HG03175 (cell line): ENCODE measurements around the gene NRBF2.
A peak's percentile ranks its signal among the peaks of the same experiment; 100 is the strongest.
"Not testable (repeated sequence)": the region's sequence is repeated elsewhere in the genome, so short reads cannot be mapped to it uniquely, and the experiment has no call there.

ENCODE experiments used
- ATAC-seq: cut with Tn5 transposase; IDR thresholded peaks from one replicate; pipeline ENCODE4 v1.9.1; 2021; ENCODE audit warnings: mild to moderate bottlenecking, moderate library complexity; ENCODE audit not compliant: unreplicated experiment

The NRBF2 gene

DNA sequence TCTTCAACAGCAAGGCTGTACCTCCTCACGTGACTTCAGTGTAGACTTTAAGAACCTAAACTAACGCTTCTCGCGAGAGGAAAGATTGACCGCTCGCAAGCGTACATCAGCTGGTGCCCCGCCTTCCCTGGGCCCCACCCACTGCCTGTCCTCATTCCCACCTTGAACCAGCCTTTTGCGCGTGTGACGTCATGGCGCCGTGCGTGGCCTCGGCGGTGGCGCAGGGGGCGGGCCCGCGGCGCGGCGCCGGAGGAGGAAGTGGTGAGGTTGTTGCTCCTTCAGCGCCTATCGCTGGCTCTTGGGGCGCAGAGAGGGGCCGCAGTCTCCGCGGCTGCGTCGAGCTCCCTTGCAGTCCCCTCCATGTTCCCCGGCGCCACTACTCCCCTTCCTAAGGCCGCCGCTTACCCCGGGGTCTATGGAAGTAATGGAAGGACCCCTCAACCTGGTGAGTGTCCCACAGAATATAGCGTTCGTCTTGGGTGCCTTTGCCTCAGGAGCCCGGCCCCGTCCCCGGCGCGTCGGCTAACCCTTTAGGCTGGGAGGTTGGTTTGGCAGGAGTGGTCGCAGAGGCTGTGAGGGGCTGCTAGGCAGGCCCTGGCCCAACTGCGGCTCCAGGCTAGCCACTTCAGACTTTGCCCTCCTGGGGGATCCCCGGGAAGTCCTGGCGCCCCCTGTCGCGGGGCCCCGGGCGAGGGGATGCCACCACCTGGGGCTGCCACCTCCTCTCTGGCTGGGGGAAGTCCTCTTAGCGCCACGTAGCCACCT, at the start of gene NRBF2:
Gene NRBF2 (plus strand): TSS at position 273 of the 765 bp plus-strand sequence. CDS start 143 bp downstream, at position 416.
- ATAC-seq, result peak; percentile 95

DNA sequence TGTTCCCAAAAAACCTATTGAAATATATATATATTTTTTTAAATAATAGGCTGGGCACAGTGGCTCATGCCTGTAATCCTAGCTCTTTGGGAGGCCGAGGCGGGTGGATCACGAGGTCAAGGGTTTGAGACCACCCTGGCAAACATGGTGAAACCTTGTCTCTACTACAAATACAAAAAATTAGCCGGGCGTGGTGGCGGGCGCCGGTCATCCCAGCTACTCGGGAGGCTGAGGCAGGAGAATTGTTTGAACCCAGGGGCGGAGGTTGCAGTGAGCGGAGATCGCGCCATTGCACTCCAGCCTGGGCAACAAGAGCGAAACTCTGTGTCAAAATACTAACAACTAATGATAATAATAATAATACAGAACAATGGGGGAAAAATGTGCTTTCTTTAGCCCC, 49.7 kb upstream of the NRBF2 start:
- ATAC-seq, result not testable (repeated sequence)

DNA sequence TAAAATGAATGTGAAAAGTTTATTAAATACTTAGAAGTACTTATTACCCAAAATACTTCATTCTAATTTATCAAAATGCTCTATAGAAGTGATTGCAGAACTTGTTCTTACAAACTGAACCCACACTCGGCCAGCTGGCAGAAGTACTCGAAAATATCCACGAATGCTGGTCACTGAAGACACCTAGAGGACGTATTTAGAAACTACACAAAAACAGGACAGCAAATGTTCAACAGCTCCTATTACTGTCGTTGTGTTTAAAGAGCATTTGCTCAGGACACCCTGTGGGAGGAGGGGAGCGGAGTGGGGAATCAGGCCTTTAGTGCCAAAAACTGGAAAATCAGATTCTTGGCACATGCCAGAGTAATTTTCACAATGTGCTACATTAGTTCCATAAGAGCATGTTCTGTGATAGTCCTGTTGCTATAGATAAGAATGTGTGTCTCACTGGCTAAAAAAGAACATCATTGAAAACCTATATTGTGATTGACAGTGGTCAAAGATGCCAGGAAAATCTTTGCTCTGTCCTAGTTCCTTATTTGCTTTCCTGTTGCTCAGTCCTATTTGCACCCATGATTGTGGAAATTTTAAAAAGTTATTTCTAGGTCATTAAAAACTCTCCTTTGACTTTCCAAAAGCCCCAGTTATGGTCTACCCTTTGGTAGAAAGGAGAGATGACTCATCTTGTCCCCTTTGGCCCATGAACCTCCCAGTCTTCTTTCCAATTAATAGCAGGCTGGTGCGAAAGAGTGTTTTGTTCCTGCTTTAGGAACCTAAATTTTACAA, 49.0 kb upstream of the NRBF2 start:
- peak; percentile 79 for ATAC-seq

DNA sequence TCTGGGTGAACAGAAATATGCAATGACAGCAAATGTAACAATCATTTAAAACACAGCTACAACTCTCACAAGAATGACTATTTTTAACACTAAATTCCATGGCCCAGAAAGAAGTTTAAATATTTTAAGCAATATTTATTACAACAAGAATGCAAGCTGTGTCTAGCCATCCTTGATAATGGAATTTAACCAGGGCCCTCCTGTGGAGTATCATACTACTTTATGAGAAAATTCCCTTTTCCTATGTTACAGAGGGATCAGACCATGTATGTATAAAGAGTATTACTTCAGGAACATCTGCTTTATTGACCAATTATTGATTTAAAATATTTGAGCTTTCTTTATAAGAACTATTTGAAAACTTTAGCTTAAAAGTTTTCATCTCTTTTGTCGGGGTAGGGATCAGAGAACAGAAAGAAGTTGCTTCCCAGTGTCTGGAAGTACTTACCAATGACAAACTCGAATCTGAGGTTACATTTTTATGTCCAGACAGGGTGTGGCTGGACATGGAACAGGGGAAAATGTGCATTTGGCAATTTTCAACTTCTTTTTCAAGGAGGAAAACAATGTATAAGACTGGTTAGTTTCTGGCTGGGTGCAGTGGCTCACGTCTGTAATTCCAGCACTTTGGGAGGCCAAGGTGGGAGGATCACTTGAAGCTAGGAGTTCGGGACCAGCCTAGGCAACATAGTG, 48.3 kb upstream of the NRBF2 start:
- no peak for ATAC-seq

DNA sequence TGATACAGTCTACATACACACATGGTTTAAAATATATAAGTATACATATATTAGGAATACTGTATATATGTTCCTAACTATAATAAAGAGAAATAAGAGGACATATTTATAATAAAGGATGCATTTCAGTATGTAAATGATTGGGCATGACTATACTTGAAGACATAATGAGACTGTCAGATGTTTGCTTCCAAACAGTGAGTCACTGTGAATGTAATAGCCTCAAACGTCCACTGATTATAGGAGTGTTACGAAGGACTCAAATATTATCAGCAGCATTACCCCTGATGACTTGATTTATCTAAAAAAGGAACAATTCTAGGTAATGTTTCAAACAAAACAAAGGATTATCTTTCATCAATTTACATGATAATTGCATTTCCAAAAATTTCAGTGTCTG, 39.9 kb upstream of the NRBF2 start:
- ATAC-seq, result no peak

DNA sequence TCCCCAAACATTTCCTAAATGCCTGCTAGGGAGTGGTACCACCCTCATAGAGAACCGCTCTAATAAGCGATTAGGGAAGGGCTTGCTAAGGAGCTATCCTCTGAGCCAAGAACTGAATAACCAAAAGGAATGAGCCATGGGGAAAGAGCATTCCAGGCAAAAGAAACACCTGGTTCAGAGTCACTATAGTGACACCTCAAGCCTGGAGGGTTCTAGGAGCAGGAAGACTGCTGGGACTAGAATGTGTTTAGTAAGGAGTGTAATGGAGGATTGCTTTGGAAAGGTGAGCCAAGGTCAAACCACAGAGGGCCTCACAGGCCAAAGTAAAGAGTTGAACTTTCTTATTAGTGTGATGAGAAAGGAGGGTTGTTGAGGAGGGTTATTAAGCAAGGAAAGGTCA, 38.7 kb upstream of the NRBF2 start:
- no peak for ATAC-seq

DNA sequence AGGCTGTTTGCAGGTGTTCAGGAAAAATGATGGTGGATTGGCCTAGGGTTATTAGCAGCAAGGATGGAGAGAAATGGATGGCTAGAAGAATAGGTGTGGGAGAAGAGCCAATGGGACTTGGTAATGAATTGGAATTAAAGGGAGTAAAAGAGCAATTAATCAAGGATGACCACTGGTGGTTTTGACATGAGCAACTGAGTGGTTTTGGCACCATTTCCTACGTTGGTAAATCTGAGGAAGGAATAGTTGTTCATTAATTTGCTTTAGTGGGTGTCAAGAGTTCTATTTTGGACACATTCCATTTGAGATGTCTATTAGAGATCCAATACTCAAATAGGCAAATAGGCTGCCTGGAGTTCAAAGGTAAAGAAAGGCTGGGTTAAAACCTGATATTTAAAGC, 38.2 kb upstream of the NRBF2 start:
- ATAC-seq, result no peak

DNA sequence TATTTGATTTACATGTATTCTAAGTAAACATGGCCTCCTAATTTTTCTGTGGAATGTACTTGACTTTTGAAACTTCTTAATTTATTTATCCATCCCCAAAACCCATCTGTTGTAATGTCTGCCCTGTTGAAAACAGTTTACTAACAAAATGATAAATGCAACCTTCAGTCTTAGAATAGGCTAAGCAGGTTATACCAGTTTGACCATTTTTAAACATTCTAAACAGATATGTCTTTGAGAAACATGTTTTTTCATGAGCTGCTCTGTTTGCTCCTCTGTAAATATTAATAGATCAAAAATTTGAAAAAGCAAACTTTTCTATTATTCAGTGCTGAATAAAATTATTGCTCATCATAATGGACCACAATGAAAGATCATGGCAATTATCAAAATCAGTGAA, 33.4 kb upstream of the NRBF2 start:
- ATAC-seq, result no peak

DNA sequence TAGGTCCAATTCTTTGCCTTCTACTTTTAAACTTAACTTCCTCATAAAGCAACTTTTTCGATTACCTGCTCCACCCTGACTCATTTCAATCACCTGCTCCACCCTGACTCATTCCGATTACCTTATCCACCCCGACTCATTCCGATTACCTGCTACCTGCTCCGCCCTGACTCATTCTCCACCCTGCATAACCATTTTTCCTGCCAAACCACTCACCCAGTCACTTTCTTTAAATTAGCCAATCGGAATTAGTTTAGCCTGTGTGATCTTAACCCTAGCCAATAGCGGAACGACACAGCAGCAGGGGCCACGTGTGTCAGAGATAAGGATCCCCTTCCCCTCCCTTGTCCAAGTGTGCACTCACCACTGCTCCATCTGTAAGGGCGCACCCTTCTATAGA, 32.0 kb upstream of the NRBF2 start:
- ATAC-seq, result not testable (repeated sequence)

DNA sequence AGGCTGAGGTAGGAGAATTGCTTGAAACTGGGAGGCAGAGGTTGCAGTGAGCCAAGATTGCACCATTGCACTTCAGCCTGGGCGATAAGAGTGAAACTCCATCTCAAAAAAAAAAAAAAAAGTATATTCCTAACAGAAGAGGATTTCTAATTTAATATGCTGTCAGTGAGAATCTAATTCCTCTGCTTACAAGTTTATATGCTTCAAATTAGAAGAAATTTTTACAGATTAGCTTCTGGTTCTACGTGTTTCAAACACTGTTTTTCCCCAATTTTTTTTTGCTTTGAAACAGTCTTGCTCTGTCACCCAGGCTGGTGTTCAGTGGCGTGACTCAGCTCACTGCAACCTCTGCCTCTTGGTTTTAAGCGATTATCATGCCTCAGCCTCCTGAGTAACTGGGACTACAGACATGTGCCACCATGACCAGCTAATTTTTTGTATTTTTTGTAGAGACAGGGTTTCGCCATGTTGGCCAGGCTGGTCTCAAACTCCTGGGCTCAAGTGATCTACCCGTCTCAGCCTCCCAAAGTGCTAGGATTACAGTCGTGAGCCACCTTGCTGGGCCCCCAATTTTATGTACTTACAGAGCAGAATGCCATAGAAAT, 30.7 kb upstream of the NRBF2 start:
- ATAC-seq, result not testable (repeated sequence)

DNA sequence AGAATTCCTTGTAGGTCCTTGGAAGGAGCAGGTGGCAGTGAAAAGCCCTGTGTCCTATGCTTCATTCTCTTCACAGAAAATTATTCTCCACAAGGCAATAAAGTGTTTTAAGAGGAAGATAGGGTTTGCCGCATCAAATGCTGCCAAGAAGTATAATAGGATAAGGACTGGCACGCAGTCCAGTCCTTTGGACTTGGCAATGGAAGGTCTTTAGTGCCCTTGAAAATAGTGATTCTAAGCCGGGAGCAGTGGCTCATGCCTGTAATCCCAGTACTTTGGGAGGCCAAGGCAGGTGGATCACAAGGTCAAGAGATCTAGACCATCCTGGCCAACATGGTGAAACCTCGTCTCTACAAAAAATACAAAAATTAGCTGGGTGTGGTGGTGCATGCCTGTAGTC, 29.9 kb upstream of the NRBF2 start:
- not testable (repeated sequence) for ATAC-seq

DNA sequence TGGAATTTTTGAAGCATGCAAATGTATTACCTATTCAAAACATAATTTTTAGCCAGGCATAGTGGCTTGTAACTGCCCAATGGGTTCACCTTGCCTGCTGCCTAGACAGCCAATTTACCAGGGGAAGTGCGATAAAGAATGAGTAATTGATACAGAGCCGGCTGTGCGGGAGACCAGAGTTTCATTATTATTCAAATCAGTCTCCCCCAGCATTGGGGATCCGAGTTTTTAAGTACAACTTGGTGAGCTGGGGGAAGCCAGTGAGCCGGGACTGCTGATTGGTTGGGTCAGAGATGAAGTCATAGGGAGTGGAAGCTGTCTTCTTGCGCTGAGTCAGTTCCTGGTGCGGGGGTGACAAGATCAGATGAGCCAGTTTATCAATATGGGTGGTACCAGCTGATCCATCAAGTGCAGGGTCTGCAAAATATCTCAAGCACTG, 29.1 kb upstream of the NRBF2 start:
- no peak for ATAC-seq

DNA sequence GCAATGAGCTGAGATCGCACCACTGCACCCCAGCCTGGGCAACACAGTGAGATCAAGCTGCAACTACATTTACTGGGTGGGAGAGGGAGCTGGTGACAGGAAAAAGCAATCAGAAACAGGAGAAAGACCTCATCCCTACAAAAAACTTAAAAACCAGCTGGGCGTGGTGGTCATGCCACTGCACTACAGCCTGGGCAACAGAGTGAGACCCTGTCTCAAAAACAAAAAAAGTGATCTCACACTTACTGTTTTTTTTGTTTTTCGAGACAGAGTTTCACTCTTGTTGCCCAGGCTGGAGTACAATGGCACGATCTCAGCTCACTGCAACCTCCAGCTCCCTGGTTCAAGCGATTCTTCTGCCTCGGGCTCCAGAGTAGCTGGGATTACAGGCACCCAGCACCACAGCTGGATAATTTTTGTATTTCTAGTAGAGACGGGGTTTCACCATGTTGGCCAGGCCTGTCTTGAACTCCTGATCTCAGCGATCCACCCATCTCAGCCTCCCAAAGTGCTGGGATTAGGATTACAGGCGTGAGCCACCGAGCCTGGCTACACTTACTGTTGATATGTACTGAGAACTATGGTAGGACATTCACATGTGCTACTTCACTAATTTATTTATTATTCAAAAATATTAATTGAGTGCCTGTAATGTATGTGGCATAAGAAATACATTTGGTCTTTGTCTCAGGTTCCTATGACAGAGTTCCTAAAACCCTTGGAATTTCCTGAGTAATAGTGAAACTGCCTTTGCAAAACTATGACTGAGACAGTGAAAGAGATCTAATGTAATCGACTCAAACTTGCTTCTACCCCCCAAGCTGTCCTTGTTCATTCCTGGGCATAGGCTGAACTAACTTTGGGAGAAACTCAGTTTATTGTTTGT, 27.7 kb upstream of the NRBF2 start:
- no peak for ATAC-seq

DNA sequence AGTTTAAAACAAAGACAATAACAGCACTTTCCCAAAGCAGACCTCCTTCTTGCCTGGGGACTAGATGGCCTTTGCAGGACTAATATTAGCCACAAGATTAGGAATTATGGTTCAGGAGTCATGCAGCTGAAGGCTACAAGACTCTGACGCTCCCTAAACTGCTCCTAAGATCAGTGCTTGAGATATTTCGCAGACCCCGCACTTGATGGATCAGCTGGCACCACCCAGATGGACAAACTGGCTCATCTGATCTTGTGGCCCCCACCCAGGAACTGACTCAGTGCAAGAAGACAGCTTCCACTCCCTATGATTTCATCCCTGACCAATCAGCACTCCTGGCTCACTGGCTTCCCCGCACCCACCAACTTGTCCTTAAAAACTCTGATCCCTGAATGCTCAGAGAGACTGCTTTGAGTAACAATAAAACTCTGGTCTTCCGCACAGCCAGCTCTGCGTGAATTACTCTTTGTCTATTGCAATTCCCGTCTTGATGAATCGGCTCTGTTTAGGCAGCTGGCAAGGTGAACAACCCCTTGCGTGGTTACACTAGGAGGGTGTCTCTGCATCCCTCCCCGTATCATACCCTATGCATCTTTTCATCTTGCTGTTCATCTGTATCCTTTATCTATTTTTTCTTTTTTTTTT, 26.9 kb upstream of the NRBF2 start:
- ATAC-seq, result no peak

DNA sequence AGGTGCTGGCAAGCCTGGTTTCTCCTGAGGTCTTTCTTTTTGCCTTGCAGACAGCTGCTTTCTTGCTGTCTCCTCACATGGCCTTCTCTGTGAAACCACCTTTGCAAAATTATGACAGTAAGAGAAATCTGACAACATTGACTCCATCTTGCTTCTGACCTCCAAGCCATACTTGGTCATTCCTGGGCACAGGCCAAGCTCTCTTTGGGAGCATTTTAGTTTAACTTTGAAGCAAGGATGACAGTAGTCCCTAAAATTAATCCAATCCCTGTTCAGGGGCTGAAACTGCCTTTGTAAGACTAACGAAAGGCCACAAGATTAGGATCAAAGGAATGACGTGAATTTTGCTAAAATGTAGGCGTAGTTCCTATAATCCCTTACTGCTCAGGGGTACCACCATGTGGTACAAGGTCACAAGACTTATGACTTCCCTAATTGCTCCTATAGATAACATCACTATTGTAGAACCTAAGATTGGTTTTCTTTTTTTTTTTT, 25.1 kb upstream of the NRBF2 start:
- no peak for ATAC-seq

DNA sequence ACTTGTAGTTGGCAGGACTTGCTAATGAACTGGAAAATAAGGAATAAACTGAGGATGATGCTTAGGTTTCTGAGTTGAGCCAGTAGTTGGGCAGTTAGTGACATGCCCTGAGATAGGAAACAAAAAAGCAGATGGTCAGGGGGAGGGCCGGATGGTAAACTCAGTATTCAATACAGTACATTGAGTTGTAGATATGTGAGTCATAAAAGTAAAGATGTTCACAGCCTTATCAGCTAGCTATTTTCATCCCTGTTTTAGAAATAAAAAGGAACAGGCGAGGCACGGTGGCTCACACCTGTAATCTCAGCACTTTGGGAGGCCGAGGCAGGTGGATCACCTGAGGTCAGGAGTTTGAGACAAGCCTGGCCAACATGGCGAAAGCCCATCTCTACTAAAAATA, 22.2 kb upstream of the NRBF2 start:
- ATAC-seq, result no peak

DNA sequence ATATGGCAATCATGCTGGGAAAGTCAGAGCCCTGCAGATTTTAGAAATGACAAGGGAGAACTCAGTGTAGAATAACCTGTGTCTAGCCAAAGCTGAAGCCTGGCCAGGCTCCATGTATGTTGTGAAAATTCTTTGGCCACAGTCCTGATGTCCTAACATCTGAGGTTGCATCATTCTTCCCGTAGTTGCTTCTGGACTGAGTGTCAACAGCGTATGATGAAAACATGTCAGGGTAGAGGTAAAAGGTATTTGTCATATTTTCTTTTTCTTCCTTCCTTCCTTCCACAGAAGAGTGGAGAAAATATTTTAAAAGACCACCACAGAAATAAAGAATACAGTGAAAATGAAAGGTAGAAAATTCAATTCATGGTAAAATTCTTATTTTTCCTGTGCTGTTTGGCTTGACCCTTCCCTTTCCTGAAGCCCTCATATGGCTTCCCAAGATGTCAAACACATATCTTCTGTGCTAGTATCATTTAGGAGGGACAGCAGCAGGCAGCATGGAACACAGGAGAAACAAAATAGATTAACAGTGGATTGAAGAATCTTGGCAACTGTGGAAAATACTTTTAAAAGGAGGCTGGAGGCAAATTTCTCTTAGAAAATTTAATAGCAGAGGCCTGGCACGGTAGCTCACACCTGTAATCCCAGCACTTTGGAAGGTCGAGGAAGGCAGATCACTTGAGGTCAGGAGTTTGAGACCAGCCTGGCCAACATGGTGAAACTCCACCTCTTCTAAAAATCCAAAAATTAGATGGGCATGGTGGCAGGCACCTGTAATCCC, 18.9 kb upstream of the NRBF2 start:
- no peak for ATAC-seq

DNA sequence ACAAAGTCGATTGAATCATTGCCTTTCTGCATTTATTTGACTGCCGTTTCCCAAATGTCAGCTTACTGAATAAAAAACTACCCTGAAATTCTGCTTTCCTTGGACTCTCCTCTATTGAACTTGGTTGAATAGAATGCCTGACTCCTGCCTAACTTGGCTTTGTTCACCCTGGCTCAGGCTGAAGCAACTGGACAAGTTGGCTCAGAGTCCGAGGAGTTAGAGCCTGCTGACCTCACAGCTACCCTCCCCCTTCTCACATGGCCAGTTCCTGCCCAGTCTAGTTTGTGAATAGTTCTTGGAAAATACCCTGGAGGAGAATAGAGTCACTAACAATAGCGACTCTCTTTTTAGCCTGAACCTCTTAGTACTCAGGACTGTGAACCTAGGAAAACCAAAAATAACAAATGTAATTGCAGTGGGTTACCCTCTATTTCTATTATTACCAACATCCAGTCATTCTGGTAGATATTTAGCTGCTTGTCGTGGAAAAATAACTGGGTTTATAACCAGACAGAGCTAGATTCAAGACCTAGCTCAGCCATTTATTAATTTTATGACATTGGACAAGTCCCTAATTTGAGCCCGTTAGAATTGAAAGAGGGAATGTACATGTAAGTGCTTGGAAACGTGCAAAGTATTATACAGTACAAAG, 17.3 kb upstream of the NRBF2 start:
- ATAC-seq, result no peak
